GM18502 (cell line): ENCODE data around the gene NECTIN1.

Source experiments
- ATAC-seq: cut with Tn5 transposase; IDR thresholded peaks from one replicate; pipeline ENCODE4 v1.9.1; 2021; ENCODE audit warnings: mild to moderate bottlenecking; ENCODE audit not compliant: unreplicated experiment, poor library complexity

Gene NECTIN1

GRCh38 chr11:119626197-119626841 is 102.7 kb downstream of the NECTIN1 start:
- no peak for ATAC-seq

GRCh38 chr11:119625206-119625978 is 103.6 kb downstream of the NECTIN1 start:
- no peak for ATAC-seq

GRCh38 chr11:119624629-119625028 is 104.4 kb downstream of the NECTIN1 start:
- no peak for ATAC-seq

GRCh38 chr11:119624102-119624615 is 104.8 kb downstream of the NECTIN1 start:
- no peak for ATAC-seq

GRCh38 chr11:119623682-119624081 is 105.3 kb downstream of the NECTIN1 start:
- ATAC-seq = no peak

- ATAC-seq = no peak
Measured at GRCh38 chr11:119622454-119623143, 106.4 kb downstream of the NECTIN1 start.

- no peak for ATAC-seq
Measured at GRCh38 chr11:119619665-119620064, 109.3 kb downstream of the NECTIN1 start.

GRCh38 chr11:119618208-119618909 is 110.6 kb downstream of the NECTIN1 start:
- no peak for ATAC-seq

GRCh38 chr11:119617340-119617713 is 111.7 kb downstream of the NECTIN1 start:
- ATAC-seq = no peak

- ATAC-seq = no peak
Measured at GRCh38 chr11:119616586-119617339, 112.2 kb downstream of the NECTIN1 start.

GRCh38 chr11:119615882-119616196 is 113.2 kb downstream of the NECTIN1 start:
- no peak for ATAC-seq

- no peak for ATAC-seq
Measured at GRCh38 chr11:119615003-119615881, 113.8 kb downstream of the NECTIN1 start.

- ATAC-seq = no peak
Measured at GRCh38 chr11:119614222-119615002, 114.6 kb downstream of the NECTIN1 start.

GRCh38 chr11:119612814-119613213 is 116.2 kb downstream of the NECTIN1 start:
- ATAC-seq = no peak

- ATAC-seq = no peak
Measured at GRCh38 chr11:119610836-119611426, 118.1 kb downstream of the NECTIN1 start.

GRCh38 chr11:119608781-119609180 is 120.2 kb downstream of the NECTIN1 start:
- no peak for ATAC-seq

GRCh38 chr11:119608201-119608600 is 120.8 kb downstream of the NECTIN1 start:
- ATAC-seq = no peak

GRCh38 chr11:119607726-119608125 is 121.3 kb downstream of the NECTIN1 start:
- no peak for ATAC-seq
